Fibroblast of lung (primary cell): Measurements from ENCODE around the gene SOX30. TPM values are rescaled to one million over a fixed set of nuclear protein-coding genes. Genes with fewer than 3 reads are reported as not detected.

Experiments used
- DNase-seq, 2 donors: peaks; one replicate each; pipeline versions ENCODE4 v3.0.0 to v3.0.0-alpha.2; 2010; ENCODE audit warnings: low read depth in 2 of 2
- H2AFZ ChIP-seq: 2 replicates; pipeline ENCODE4 v1.5.1; 2012; ENCODE audit warnings: low read length, control low read depth, inconsistent platforms
- H3K27ac ChIP-seq: 2 replicates; pipeline ENCODE4 v1.5.1; 2011; ENCODE audit warnings: low read length, control low read depth; ENCODE audit not compliant: insufficient read depth
- H3K27me3 ChIP-seq: 2 replicates; pipeline ENCODE4 v1.5.1; 2011; ENCODE audit warnings: mild to moderate bottlenecking, low read length; ENCODE audit not compliant: control insufficient read depth, insufficient read depth
- H3K36me3 ChIP-seq: 2 replicates; pipeline ENCODE4 v1.5.1; 2011; ENCODE audit warnings: low read length; ENCODE audit not compliant: control insufficient read depth, insufficient read depth
- H3K4me1 ChIP-seq: 2 replicates; pipeline ENCODE4 v1.5.1; 2011; ENCODE audit warnings: low read length; ENCODE audit not compliant: control insufficient read depth, insufficient read depth; ENCODE audit errors: extremely low read depth
- H3K4me2 ChIP-seq: 2 replicates; pipeline ENCODE4 v1.5.1; 2011; ENCODE audit warnings: low read length, control low read depth; ENCODE audit not compliant: insufficient read depth; ENCODE audit errors: extremely low read depth
- H3K4me3 ChIP-seq, 4 experiments: fragments of 200-600 bp in 1 of 4; sonication (generic) in 1 of 4; replicated peaks in 1 of 4; 2 replicates each; pipeline ENCODE4 v1.5.1; 2011 to 2016; ENCODE audit warnings: low read length in 4 of 4, low read depth in 3 of 4, mild to moderate bottlenecking in 3 of 4, control low read depth in 2 of 4, inconsistent platforms in 1 of 4, mixed read lengths in 1 of 4; ENCODE audit not compliant: insufficient read depth in 1 of 4; ENCODE audit errors: control extremely low read depth in 1 of 4
- H3K79me2 ChIP-seq: 2 replicates; pipeline ENCODE4 v1.5.1; 2012; ENCODE audit warnings: mild to moderate bottlenecking, low read length, inconsistent platforms; ENCODE audit not compliant: control insufficient read depth, insufficient read depth
- H3K9ac ChIP-seq: 2 replicates; pipeline ENCODE4 v1.5.1; 2011; ENCODE audit warnings: mild to moderate bottlenecking, low read length, control low read depth; ENCODE audit not compliant: insufficient read depth
- H3K9me3 ChIP-seq: 2 replicates; pipeline ENCODE4 v1.5.1; 2012; ENCODE audit warnings: low read depth, low read length; ENCODE audit not compliant: control insufficient read depth, insufficient read depth
- H4K20me1 ChIP-seq: 2 replicates; pipeline ENCODE4 v1.5.1; 2011; ENCODE audit warnings: low read length; ENCODE audit not compliant: control insufficient read depth, insufficient read depth; ENCODE audit errors: extremely low read depth
- CTCF ChIP-seq, 2 donors: IDR thresholded peaks in 1 of 2; conservative IDR thresholded peaks in 1 of 2; 1 replicate in 1 of 2; 2 replicates in 1 of 2; pipeline ENCODE4 v1.5.1; 2011 to 2012; ENCODE audit warnings: low read length in 2 of 2, control low read depth in 1 of 2, inconsistent platforms in 1 of 2, low read depth in 1 of 2, mild to moderate bottlenecking in 1 of 2
- EZH2 ChIP-seq: IDR thresholded peaks from 2 replicates; pipeline ENCODE4 v1.5.1; 2012; ENCODE audit warnings: low read length, control low read depth, mild to moderate bottlenecking; ENCODE audit errors: missing control alignments
- polyA plus RNA-seq, 2 donors: library from polyadenylated mRNA; depleted of rRNA in 1 of 2; stranded (reverse) in 1 of 2; unstranded in 1 of 2; fragments of >200 nt; gene quantifications; 2 replicates each; pipeline ENCODE4 v1.2.1, GENCODE V29; 2011 to 2012; ENCODE audit warnings: missing spikeins in 1 of 2
- total RNA-seq: library from RNA; depleted of rRNA; stranded (reverse); fragments of >200 nt; gene quantifications from 2 replicates; pipeline ENCODE4 v1.2.1, GENCODE V29; 2014

The SOX30 gene
- total and polyA plus RNA-seq, 2 donors (not counting 1 experiment from before 2014, with no cell fraction given) = 0.02 TPM; not detected in 1

GRCh38 chr5:157669701-157670097 is 17.5 kb upstream of the SOX30 start:
- TF ChIP-seq CTCF (conservative IDR thresholded peaks at IDR 0.05 in 1 of 2, IDR thresholded peaks at IDR 0.05 in 1 of 2; ENCODE audit: low read depth in 1 of 2, low read length in 2 of 2) = no peak
- no peak for TF ChIP-seq EZH2
- no peaks in the 10 kb centered on the region for H4K20me1 ChIP-seq
- H3K79me2 ChIP-seq = no peaks in the 10 kb centered on the region
- no peak overlapping the region for H3K4me2 ChIP-seq
- H3K4me3 ChIP-seq = no peak overlapping the region
- H3K9ac ChIP-seq = no peak overlapping the region
- no peak overlapping the region for H2AFZ ChIP-seq
- H3K27me3 ChIP-seq = peaks cover 5% of the 10 kb centered on the region
- H3K4me1 ChIP-seq = peaks cover 3% of the 10 kb centered on the region
- H3K27ac ChIP-seq = no peak overlapping the region
- no peaks in the 10 kb centered on the region for H3K36me3 ChIP-seq
- no peak for DNase-seq
- H3K9me3 ChIP-seq = no peaks in the 10 kb centered on the region

- no peaks in the 10 kb centered on the region for H3K9me3 ChIP-seq
- no peak overlapping the region for H2AFZ ChIP-seq
- no peaks in the 10 kb centered on the region for H4K20me1 ChIP-seq
- no peaks in the 10 kb centered on the region for H3K36me3 ChIP-seq
- peaks cover 3% of the 10 kb centered on the region for H3K4me1 ChIP-seq
- H3K4me2 ChIP-seq = no peak overlapping the region
- H3K27ac ChIP-seq = no peak overlapping the region
- no peaks in the 10 kb centered on the region for H3K79me2 ChIP-seq
- TF ChIP-seq CTCF (conservative IDR thresholded peaks at IDR 0.05 in 1 of 2, IDR thresholded peaks at IDR 0.05 in 1 of 2; ENCODE audit: low read depth in 1 of 2, low read length in 2 of 2) (no peak), EZH2 (no peak)
- peaks cover 5% of the 10 kb centered on the region for H3K27me3 ChIP-seq
- H3K9ac ChIP-seq = no peak overlapping the region
- H3K4me3 ChIP-seq = no peak overlapping the region
- no peak for DNase-seq
Observed at GRCh38 chr5:157668356-157668755, 16.1 kb upstream of the SOX30 start.

- H3K4me1 ChIP-seq = no peaks in the 10 kb centered on the region
- no peaks in the 10 kb centered on the region for H3K27me3 ChIP-seq
- no peak overlapping the region for H3K27ac ChIP-seq
- TF ChIP-seq CTCF (conservative IDR thresholded peaks at IDR 0.05 in 1 of 2, IDR thresholded peaks at IDR 0.05 in 1 of 2; ENCODE audit: low read depth in 1 of 2, low read length in 2 of 2) = no peak
- no peak for TF ChIP-seq EZH2
- no peaks in the 10 kb centered on the region for H3K79me2 ChIP-seq
- no peak overlapping the region for H3K4me2 ChIP-seq
- DNase-seq = peak; percentile 73 to 85
- H3K9ac ChIP-seq = no peak overlapping the region
- H3K9me3 ChIP-seq = no peaks in the 10 kb centered on the region
- no peak overlapping the region for H2AFZ ChIP-seq
- no peaks in the 10 kb centered on the region for H3K36me3 ChIP-seq
- no peak overlapping the region for H3K4me3 ChIP-seq
- H4K20me1 ChIP-seq = no peaks in the 10 kb centered on the region
Observed at GRCh38 chr5:157665467-157666070, 13.3 kb upstream of the SOX30 start.
